ENCODE data around the gene CD101. TPM values are rescaled to one million over a fixed set of nuclear protein-coding genes. Genes with fewer than 3 reads are reported as not detected.

The CD101 gene
- total and polyA plus RNA-seq, 2 of the 8 experiments (the other 6 are each of a cell fraction or from before 2014, with no cell fraction given): 1.1 to 1.2 TPM

DNA sequence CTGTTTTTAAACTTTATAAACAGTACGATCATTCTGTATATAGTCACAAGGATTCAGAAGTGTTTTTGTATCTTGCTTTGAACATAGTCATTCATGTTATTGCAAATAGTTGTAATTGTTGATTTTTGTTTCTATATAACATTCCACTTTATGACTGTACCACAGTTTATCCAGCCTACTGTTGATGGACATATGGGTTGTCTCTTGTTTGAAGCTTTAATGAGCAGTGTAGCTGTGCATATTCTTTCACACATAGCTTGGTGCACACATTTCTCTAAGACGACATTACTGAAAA is 6.1 kb downstream of the CD101 start:
- H2AFZ ChIP-seq (ENCODE audit: low read length): no peak overlapping the region
- no peaks in the 10 kb centered on the region for H3K36me3 ChIP-seq (ENCODE audit: control insufficient read depth in 2 of 4, insufficient read depth in 4 of 4, low read length in 3 of 4)
- H3K27ac ChIP-seq (ENCODE audit: low read depth, low read length): no peak overlapping the region
- H2BK5ac ChIP-seq (ENCODE audit: low read depth, low read length): no peak overlapping the region
- no peak overlapping the region for H4K91ac ChIP-seq (replicated peaks; ENCODE audit: insufficient read length, low read length)
- peaks cover 0 to 14% (median 4%) of the 10 kb centered on the region in 4 experiments; a peak in 6 of 7 replicates for H3K4me1 ChIP-seq (replicated peaks in 1 of 4; ENCODE audit: control insufficient read depth in 3 of 4, insufficient read depth in 4 of 4, low read length in 3 of 4)
- ChIA-PET POLR2A (ENCODE audit: partially characterized antibody) (no interaction called here), CTCF (ENCODE audit: partially characterized antibody) (interaction anchor here (0.9 to 1.1 kb wide), 3 partner anchors 36 to 244 kb away, joined by 3 read pairs; no protein-coding TSS in a partner anchor)
- no peak overlapping the region for H3K56ac ChIP-seq (replicated peaks; ENCODE audit: insufficient read length, low read depth, low read length)
- H3K4ac ChIP-seq (replicated peaks; ENCODE audit: insufficient read length, low read depth, low read length): no peak overlapping the region
- no peak overlapping the region for H3K18ac ChIP-seq (ENCODE audit: extremely low read depth, low read length)
- no peak overlapping the region for H3K14ac ChIP-seq (ENCODE audit: insufficient read length)
- H3K9ac ChIP-seq (replicated peaks in 1 of 4; ENCODE audit: extremely low read depth in 1 of 4, low read depth in 3 of 4, low read length in 3 of 4): no peak overlapping the region
- 93% methylated on average over 2 of the region's 2 CpGs; no CpG with 5 or more reads in 1 of the 2 experiments for WGBS, 2 experiments (ENCODE audit: extremely low coverage in 1 of 2, insufficient coverage in 1 of 2, insufficient read length in 1 of 2, insufficient replicate concordance in 2 of 2, low coverage in 1 of 2, low lambda C conversion rate in 2 of 2, missing lambda C conversion rate in 1 of 2)
- H3K4me3 ChIP-seq (ENCODE audit: extremely low read depth in 1 of 4, insufficient read depth in 2 of 4, low read depth in 3 of 4, low read length in 4 of 4): no peak overlapping the region
- H3K4me2 ChIP-seq (ENCODE audit: insufficient read depth in 1 of 2, low read depth in 2 of 2, low read length in 2 of 2): no peak overlapping the region
- H3K79me1 ChIP-seq (ENCODE audit: low read depth, low read length): no peaks in the 10 kb centered on the region
- no peaks in the 10 kb centered on the region for H3K79me2 ChIP-seq (ENCODE audit: control insufficient read depth in 1 of 2, insufficient read depth in 2 of 2, low read length in 2 of 2)
- H4K8ac ChIP-seq (ENCODE audit: extremely low read depth, insufficient read depth, low read length): no peak overlapping the region
- no peak overlapping the region for H3K23ac ChIP-seq (ENCODE audit: insufficient read length)
- no peaks in the 10 kb centered on the region for H3K27me3 ChIP-seq (replicated peaks in 1 of 4; ENCODE audit: control insufficient read depth in 3 of 4, extremely low read depth in 1 of 4, insufficient read depth in 3 of 4, low read length in 3 of 4)
- no peak for FAIRE-seq
- H2BK12ac ChIP-seq (ENCODE audit: low read depth, low read length): no peak overlapping the region
- no peak overlapping the region for H4K5ac ChIP-seq (ENCODE audit: insufficient read length, low read depth, low read length)
- H2BK20ac ChIP-seq (ENCODE audit: low read length): no peak overlapping the region
- H3K9me3 ChIP-seq (ENCODE audit: insufficient read depth in 2 of 2, low read depth in 1 of 2, low read length in 1 of 2): no peaks in the 10 kb centered on the region
- no peak for DNase-seq (ENCODE audit: low read depth in 1 of 2, low spot score in 2 of 2)
- H4K20me1 ChIP-seq (replicated peaks in 1 of 2; ENCODE audit: control insufficient read depth in 1 of 2, insufficient read depth in 2 of 2, low read length in 2 of 2): no peaks in the 10 kb centered on the region
- no peaks in the 10 kb centered on the region; the same call in 1 of the 2 replicates for H3K23me2 ChIP-seq (ENCODE audit: low read depth, low read length)
- no peak overlapping the region for H2BK120ac ChIP-seq (replicated peaks; ENCODE audit: low read depth, low read length)
- H2AK5ac ChIP-seq (ENCODE audit: low read depth, low read length): no peak overlapping the region
- H2BK15ac ChIP-seq (ENCODE audit: low read length): no peak overlapping the region
- TF ChIP-seq CBX5 (IDR thresholded peaks at IDR 0.05; ENCODE audit: low read depth, low read length) (no peak), HDAC6 (IDR thresholded peaks at IDR 0.05; ENCODE audit: low read depth, low read length) (no peak), SIRT6 (IDR thresholded peaks at IDR 0.05; ENCODE audit: low read length) (no peak), KDM1A (IDR thresholded peaks at IDR 0.05; ENCODE audit: borderline replicate concordance, low read length) (no peak), RAD21 (IDR thresholded peaks at IDR 0.05 in 1 of 2, conservative IDR thresholded peaks at IDR 0.05 in 1 of 2; ENCODE audit: low read depth in 2 of 2, low read length in 2 of 2) (no peak), RBBP5 (IDR thresholded peaks at IDR 0.05; ENCODE audit: borderline replicate concordance, low read depth, low read length) (no peak), SAP30 (IDR thresholded peaks at IDR 0.05; ENCODE audit: insufficient read depth, insufficient replicate concordance, low read length) (no peak), RNF2 (IDR thresholded peaks at IDR 0.05; ENCODE audit: borderline replicate concordance, low read depth, low read length, missing control alignments, poor library complexity, severe bottlenecking) (no peak), BRCA1 (IDR thresholded peaks at IDR 0.05; ENCODE audit: low read depth, low read length) (no peak), TCF12 (IDR thresholded peaks at IDR 0.05; ENCODE audit: low read depth, low read length) (no peak), JUND (IDR thresholded peaks at IDR 0.05; ENCODE audit: low read length) (no peak), FOSL1 (IDR thresholded peaks at IDR 0.05; ENCODE audit: insufficient read depth, low read depth, low read length) (no peak)
- TF ChIP-seq, protein P1, sequence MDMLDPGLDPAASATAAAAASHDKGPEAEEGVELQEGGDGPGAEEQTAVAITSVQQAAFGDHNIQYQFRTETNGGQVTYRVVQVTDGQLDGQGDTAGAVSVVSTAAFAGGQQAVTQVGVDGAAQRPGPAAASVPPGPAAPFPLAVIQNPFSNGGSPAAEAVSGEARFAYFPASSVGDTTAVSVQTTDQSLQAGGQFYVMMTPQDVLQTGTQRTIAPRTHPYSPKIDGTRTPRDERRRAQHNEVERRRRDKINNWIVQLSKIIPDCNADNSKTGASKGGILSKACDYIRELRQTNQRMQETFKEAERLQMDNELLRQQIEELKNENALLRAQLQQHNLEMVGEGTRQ (IDR thresholded peaks at IDR 0.05; ENCODE audit: low read length): no peak
